Activated gamma-delta T cell treated with Interleukin-2 at 50 U/mL for 16 hours (primary cell): ENCODE measurements around the gene ANKRD42.
"Not testable (repeated sequence)": the region's sequence is repeated elsewhere in the genome, so short reads cannot be mapped to it uniquely, and the experiment has no call there.

Experiments
- DNase-seq: peaks from one replicate; pipeline ENCODE4 v3.0.0-alpha.2; 2020

Gene ANKRD42

DNA sequence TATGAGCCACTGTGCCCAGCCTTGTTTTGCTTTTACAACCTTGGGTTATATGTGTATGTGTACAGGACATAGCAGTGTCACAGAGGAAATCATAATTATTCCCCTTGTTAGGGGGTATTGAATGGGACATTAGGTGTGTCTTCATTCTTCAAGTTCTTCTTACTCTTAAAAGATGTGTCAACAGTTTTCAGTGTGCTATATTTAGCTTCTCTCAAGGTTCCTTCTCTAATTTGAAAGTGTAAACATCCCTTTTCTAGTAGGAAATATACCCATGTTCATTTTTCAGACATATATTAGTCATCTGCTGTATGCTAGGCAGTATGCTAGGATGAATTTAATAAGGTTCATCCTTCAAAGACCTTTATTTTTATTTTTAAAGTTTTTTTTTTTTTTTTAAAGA lies 19.5 kb upstream of the ANKRD42 start:
- no peak for DNase-seq

DNA sequence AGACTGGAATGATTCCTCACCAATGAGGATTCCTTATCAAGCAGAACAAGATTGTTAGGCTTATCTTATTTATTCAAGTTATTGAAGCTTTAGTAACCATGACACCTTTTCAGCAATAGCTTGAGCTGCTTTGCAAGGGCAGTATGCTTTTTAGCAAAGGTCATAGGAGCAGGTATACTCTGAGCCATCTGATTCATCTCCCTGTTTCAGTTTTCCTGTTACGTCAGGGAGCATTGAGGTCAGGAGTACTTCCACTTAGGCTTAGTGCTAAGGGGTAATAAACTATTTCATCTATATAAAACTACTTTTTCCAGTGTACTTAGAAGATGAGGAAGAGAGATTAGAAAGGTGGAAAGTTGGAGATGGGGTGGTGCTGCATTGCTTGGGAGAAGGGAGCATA lies 17.7 kb upstream of the ANKRD42 start:
- DNase-seq: no peak

DNA sequence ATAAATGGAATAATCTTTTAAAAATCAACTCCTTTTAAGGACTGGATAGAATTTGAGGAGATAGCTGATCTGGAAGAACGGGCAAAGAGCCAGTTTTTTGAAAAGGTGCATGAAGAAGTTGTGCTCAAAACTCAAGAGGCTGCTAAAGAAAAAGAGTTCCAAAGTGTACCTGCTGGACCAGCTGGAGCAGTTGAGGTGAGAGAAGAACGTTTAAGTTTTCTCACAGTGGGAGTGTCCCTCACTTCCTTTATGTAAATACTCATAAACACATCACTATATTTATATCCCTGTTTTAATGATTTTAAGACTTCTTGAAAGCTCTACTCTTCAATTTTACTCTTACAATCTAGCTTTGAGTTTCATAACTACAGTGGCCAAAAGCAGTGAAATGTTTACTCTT lies 11.7 kb upstream of the ANKRD42 start:
- DNase-seq: no peak

DNA sequence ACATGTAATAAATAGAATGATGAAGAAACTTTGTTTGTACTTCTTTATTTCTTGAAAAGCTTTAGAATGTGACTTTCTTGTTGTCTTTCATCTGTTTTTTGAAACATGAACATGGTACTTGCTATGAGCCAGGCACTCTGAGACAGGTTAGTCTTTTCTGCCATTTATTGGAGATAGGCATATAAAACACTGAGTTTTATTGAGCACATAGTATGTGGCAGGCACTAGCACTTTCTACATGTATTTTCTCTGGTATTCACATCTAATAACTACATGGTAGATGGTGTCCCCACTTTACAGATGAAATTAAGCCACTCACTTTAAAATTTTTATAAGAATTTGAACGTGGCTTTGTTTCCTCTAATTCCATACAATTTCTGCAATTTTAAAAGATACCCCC lies 7.7 kb upstream of the ANKRD42 start:
- no peak for DNase-seq

- DNase-seq: no peak
Measured at GRCh38 chr11:83187465-83187864, 6.0 kb upstream of the ANKRD42 start.

DNA sequence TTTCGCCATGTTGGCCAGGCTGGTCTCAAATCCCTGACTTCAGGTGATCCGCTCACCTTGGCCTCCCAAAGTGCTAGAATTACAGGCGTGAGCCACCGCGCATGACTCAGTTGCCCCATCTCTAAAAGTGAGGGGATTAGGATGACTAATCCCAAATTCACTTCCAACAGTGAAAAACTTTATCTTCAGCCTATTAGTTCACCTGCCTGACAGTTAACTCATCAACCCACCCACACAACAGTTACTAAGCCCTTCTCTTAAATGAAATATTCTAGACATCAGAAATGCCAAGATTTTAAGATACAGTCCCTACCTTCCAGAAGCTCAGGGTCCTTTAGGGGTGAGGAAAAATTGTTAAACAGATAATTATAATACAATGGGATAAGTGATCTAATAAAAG lies 2.0 kb upstream of the ANKRD42 start:
- DNase-seq: no peak

DNA sequence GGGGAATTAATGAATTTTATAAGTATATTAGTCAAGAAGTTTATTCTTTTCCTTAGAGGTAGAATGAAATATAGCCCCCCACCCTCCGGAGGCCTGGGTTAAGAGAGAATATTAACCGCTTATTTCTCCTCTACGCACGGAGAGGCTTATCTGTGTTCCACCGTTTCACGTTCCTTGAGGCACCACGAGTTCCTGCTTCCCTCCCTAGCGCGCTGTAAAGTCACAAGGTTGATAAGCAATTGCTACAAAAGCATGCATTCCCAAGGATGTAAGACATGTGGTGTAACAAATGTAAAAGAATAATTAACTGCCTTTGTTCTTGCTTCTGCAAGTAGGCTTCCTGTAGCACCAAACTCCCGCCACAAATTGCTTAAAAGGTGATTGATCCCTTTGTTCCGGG lies 1.5 kb upstream of the ANKRD42 start:
- no peak for DNase-seq

- no peak for DNase-seq
Measured at GRCh38 chr11:83192606-83193245, 786 bp upstream of the ANKRD42 start.

DNA sequence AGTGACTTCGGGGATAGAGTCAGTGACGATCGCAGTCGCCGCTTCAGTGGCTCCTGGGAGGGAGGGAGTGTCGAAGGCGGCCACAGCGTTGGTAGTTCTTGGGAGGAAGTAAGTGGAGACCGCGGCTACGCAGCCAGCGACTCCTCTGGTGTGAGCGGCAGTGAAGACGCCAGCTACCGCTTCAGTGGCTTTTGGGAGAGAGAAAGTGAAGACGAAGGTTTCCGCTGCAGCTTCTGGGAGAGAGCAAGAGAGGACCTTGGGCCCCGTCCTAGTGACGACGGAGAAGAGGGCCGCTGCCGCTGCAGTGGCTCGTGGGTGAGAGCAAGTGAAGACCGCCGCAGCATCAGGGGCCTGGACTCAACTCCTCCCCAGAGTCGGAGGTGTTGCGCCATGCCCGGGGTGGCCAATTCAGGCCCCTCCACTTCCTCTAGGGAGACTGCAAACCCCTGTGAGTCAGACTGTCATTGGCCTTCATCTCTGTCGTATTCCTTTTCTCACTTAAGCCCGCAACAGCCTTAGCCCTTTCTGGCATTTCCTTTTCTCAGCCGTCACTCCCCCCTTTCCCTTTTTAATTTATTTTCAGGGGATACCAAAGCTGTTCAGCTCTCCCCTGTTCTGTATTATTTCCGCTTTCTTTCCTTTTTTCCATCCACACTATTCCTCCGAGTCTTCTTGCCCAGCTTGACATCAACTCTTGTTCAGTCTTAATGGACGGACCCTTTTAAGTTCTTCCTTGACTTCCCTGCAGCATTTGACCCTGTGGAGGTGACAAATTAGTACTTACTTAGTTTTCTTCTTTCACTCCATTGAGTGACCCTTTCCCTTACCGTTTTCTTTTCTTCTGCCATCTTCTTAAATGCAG lies 1.0 kb downstream of the ANKRD42 start:
- peak; percentile 55 for DNase-seq

GRCh38 chr11:83195143-83195466 lies 1.6 kb downstream of the ANKRD42 start:
- DNase-seq: no peak

GRCh38 chr11:83195649-83196048 lies 2.1 kb downstream of the ANKRD42 start:
- no peak for DNase-seq

DNA sequence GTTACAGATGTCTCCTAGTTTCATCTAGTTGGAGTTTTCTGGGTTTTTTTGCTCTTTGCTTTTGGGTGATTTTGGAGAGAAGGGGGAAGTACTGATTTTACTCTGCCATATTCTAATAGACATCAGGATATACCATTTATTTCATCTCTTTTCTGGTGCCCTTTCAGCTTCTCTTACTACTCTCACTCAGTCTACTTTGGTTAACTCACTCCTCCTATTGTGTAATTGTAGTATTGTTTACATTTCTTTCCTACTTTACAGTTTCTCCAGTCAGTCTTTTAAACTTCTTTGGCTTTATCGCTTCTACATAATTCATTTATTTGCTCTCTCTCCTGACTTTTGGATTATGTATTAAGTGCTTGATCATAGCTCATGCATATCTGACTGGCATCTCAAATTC lies 6.5 kb downstream of the ANKRD42 start:
- no peak for DNase-seq

- DNase-seq: no peak
Measured at GRCh38 chr11:83205608-83206185, 12.2 kb downstream of the ANKRD42 start.

GRCh38 chr11:83206221-83206620 lies 12.7 kb downstream of the ANKRD42 start:
- DNase-seq: no peak

GRCh38 chr11:83206771-83207382 lies 13.4 kb downstream of the ANKRD42 start:
- DNase-seq: not testable (repeated sequence)

- no peak for DNase-seq
Measured at GRCh38 chr11:83219095-83219494, 25.6 kb downstream of the ANKRD42 start.

DNA sequence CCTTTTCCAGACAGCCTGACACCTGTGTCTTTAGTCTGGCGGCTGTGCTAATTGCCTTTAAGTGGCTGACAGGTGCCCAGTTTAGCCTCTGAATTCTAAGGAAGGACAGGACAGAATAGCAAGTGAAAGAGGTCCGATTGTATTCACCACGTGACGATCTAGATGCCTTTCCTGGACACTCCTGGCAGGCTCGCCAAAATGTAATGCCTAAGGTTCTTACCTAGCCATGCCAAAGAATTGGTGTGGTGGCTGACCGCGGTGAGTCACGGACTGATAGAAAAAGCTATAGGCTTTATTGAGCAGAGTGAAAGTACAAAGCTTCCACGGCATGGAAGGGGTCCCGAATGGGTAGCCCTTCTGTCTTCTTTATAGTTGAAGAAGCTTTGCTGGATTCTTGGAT lies 26.7 kb downstream of the ANKRD42 start:
- DNase-seq: no peak

DNA sequence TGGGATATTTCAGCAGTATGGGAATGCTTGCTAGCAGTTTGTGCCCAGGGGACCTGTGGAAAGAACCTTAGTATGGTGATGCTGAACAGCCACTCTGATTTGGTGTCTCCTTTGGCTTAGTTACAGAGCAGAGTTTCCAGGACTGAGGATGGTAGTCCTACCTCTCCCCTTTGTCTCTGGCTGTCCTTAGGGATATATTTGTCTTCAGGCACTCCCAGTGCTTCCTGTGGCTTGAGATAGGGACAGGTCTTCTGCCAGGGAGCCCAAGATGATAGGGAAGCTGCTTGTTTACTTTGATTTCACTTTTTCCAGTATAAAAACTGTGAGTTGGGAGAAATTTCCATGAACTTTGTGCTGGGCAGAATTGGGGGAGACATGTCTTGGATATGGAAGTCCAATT lies 28.2 kb downstream of the ANKRD42 start:
- DNase-seq: no peak

- no peak for DNase-seq
Measured at GRCh38 chr11:83222499-83222898, 29.0 kb downstream of the ANKRD42 start.

- DNase-seq: no peak
Measured at GRCh38 chr11:83223457-83223856, 29.9 kb downstream of the ANKRD42 start.

GRCh38 chr11:83235825-83236224 lies 42.3 kb downstream of the ANKRD42 start:
- DNase-seq: no peak

- no peak for DNase-seq
Measured at GRCh38 chr11:83238111-83238510, 44.6 kb downstream of the ANKRD42 start.

DNA sequence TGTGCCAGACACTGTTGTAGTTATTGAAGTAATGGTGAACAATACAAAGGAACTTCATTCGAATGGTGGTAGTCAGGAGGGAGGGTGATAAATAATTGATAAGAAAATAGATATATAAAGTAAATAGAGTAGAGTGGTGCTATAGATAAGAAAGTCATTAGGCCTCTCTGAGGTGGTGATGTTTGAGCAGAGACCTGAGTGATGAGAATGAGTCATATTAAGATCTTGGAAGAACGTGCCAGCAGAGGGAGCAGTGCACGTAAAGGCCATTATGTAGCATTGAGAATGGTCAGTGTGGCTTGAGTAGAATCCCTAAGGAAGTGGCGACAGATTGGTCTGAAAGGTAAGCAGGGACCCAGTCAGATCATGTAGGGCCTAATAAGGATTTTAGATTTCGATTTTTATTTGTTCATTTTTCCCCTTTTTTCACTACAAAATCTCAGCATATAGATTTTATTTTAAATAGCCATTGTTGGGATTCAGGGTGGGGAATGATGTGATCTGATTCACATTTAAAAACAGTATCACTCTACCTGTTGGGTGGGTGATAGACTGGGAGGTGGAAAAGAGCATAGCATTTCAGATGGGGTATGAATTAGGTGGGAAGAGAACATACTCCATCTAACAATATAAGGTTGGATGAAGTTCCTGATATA lies 47.9 kb downstream of the ANKRD42 start:
- no peak for DNase-seq
